Adrenal gland (tissue), 12 donors: ENCODE measurements around the gene SCGB1D2. TPM values are rescaled to one million over a fixed set of nuclear protein-coding genes. Genes with fewer than 3 reads are reported as not detected.

Experiments
- DNase-seq, 7 donors: peaks; one replicate each; pipeline ENCODE4 v3.0.0-alpha.2; 2019 to 2020
- H3K27ac ChIP-seq, 5 donors: fragments of 200-600 bp; sonication (generic) in 4 of 5; 1 replicate in 3 of 5; 2 replicates in 2 of 5; pipeline versions ENCODE4 v1.5.1 to v1.8.0; 2016 to 2020; ENCODE audit warnings: mild to moderate bottlenecking in 1 of 5
- H3K27me3 ChIP-seq: fragments of 200-600 bp; 2 replicates; pipeline ENCODE4 v1.8.0; 2021
- H3K36me3 ChIP-seq, 2 donors: fragments of 200-600 bp; replicated peaks in 1 of 2; 1 replicate in 1 of 2; 2 replicates in 1 of 2; pipeline versions ENCODE4 v1.5.1 to v1.8.0; 2018 to 2022
- H3K4me1 ChIP-seq, 2 donors: fragments of 200-600 bp; replicated peaks in 1 of 2; 1 replicate in 1 of 2; 2 replicates in 1 of 2; pipeline versions ENCODE4 v1.5.1 to v1.8.0; 2018 to 2021
- H3K4me3 ChIP-seq, 4 donors: fragments of 200-600 bp; sonication (generic) in 3 of 4; one replicate each; pipeline ENCODE4 v1.5.1; 2016 to 2018
- H3K9me3 ChIP-seq, 3 donors: fragments of 200-600 bp; sonication (generic) in 1 of 3; replicated peaks in 1 of 3; 1 replicate in 2 of 3; 2 replicates in 1 of 3; pipeline versions ENCODE4 v1.5.1 to v1.8.0; 2016 to 2021
- POLR2A ChIP-seq, 2 donors: fragments of 450-650 bp; IDR thresholded peaks; one replicate each; pipeline ENCODE4 v1.6.1; 2017; ENCODE audit warnings: antibody characterized with exemption in 2 of 2, mild to moderate bottlenecking in 2 of 2, moderate library complexity in 1 of 2
- WGBS, 4 donors: extraction: QIAGEN DNeasy Blood & Tissue Kit in 2 of 4; methylation state at CpG; one replicate each; pipeline versions ENCODE4 v1.1.5 to v1.1.7; 2013 to 2017; 5-methylcytosine and 5-hydroxymethylcytosine counted together
- intact Hi-C, 2 donors: fragments of 100-400 bp; cut with DNase I; formaldehyde crosslinking; loops; one replicate each; pipeline versions ENCODE4 v1.14.1 to v1.15.0; 2022 to 2023
- polyA plus RNA-seq, 3 donors: library from polyadenylated mRNA; stranded (reverse); fragments of 200-250 nt in 2 of 3; fragments of 350-450 nt in 1 of 3; fragmentation: Illumina TruSeq in 1 of 3; extraction: RNeasy Lipid Tissue Mini Kit (QIAGEN cat#74804) in 1 of 3; gene quantifications; one replicate each; pipeline ENCODE4 v1.2.3, GENCODE V29; 2013 to 2014
- total RNA-seq, 9 donors: library from RNA; depleted of rRNA in 4 of 9; stranded (reverse); fragments of >200 nt in 4 of 9; fragments of 120-200 nt in 1 of 9; fragmentation: NEBNext Ultra II Directional in 1 of 9; extraction: Animal tissue kit (Norgen Biotek cat#: 25700) in 1 of 9; gene quantifications; one replicate each; pipeline versions ENCODE4 v1.1.0 to v1.2.4, GENCODE V29; 2013 to 2023
- TF ChIP-seq, protein P1 (sequence below), 6 experiments: fragments of 450-650 bp in 4 of 6; fragments of 200-600 bp in 2 of 6; sonication (generic) in 1 of 6; IDR thresholded peaks; 1 replicate in 5 of 6; 2 replicates in 1 of 6; pipeline versions ENCODE4 v1.5.1 to v1.8.0; 2016 to 2021; ENCODE audit warnings: antibody characterized with exemption in 6 of 6, mild to moderate bottlenecking in 2 of 6, moderate library complexity in 1 of 6
- donor health status: healthy with polysubstance abuse.
- donor health status: Bipolar disorder and iron deficiency.
- donor health status: DM: yes; HTN: yes; CAD: no.
- donor health status: DM: no; HTN: no; CAD: no.
- donor health status: DM: no; HTN: no; CAD: no.
- donor health status: DM: yes; HTN: yes; CAD: no.

The SCGB1D2 gene
- total and polyA plus RNA-seq, 12 donors, result 0.54 to 13.3 (median 3.4) TPM; not detected in 5

- H3K4me1 ChIP-seq, result no peaks in the 10 kb centered on the region
- 78 to 86% (median 81%) methylated on average over 4 to 7 of the region's 7 CpGs for WGBS, 4 donors
- TF ChIP-seq, protein P1, sequence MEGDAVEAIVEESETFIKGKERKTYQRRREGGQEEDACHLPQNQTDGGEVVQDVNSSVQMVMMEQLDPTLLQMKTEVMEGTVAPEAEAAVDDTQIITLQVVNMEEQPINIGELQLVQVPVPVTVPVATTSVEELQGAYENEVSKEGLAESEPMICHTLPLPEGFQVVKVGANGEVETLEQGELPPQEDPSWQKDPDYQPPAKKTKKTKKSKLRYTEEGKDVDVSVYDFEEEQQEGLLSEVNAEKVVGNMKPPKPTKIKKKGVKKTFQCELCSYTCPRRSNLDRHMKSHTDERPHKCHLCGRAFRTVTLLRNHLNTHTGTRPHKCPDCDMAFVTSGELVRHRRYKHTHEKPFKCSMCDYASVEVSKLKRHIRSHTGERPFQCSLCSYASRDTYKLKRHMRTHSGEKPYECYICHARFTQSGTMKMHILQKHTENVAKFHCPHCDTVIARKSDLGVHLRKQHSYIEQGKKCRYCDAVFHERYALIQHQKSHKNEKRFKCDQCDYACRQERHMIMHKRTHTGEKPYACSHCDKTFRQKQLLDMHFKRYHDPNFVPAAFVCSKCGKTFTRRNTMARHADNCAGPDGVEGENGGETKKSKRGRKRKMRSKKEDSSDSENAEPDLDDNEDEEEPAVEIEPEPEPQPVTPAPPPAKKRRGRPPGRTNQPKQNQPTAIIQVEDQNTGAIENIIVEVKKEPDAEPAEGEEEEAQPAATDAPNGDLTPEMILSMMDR (IDR thresholded peaks at IDR 0.05), result no peak
- TF ChIP-seq POLR2A (IDR thresholded peaks at IDR 0.05), result no peak
- no peaks in the 10 kb centered on the region for H3K9me3 ChIP-seq
- peaks cover 4% of the 10 kb centered on the region for H3K27me3 ChIP-seq
- no peak for DNase-seq
- no peak overlapping the region for H3K4me3 ChIP-seq
- H3K27ac ChIP-seq, result no peak overlapping the region
- H3K36me3 ChIP-seq, result no peaks in the 10 kb centered on the region
- intact Hi-C loops, result no loop called here
Measured at GRCh38 chr11:62273789-62274275, 31.8 kb downstream of the SCGB1D2 start.

GRCh38 chr11:62280452-62280851 is 38.4 kb downstream of the SCGB1D2 start:
- Histone ChIP-seq H3K27me3 (no peaks in the 10 kb centered on the region), H3K4me1 (no peaks in the 10 kb centered on the region), H3K36me3 (no peaks in the 10 kb centered on the region), H3K4me3 (no peak overlapping the region), H3K27ac (no peak overlapping the region), H3K9me3 (peaks cover 0 to 8% (median 0%) of the 10 kb centered on the region in 3 donors)
- DNase-seq, result no peak
- TF ChIP-seq, protein P1 (IDR thresholded peaks at IDR 0.05), result no peak
- no peak for TF ChIP-seq POLR2A (IDR thresholded peaks at IDR 0.05)
- intact Hi-C loops, result no loop called here

Other genes starting within 250 kb of the SCGB1D2 start
- gene INCENP, start 118.2 kb upstream of the SCGB1D2 start, total RNA-seq, result 10 to 100 TPM in 8 of 9 donors, 1 to 10 TPM in 1; 7.3 to 23.2 (median 15.4) TPM
- gene INCENP, start 118.2 kb upstream of the SCGB1D2 start, polyA plus RNA-seq, result 1 to 10 TPM; 1.4 to 6.8 (median 4.5) TPM
- not detected for gene SCGB1D1, start 52.0 kb upstream of the SCGB1D2 start, total RNA-seq
- not detected for gene SCGB1D1, start 52.0 kb upstream of the SCGB1D2 start, polyA plus RNA-seq
- not detected for gene SCGB2A1, start 33.6 kb upstream of the SCGB1D2 start, total RNA-seq
- not detected for gene SCGB2A1, start 33.6 kb upstream of the SCGB1D2 start, polyA plus RNA-seq
- gene SCGB2A2, start 27.9 kb downstream of the SCGB1D2 start, total RNA-seq, result not detected
- not detected for gene SCGB2A2, start 27.9 kb downstream of the SCGB1D2 start, polyA plus RNA-seq
- not detected for gene SCGB1D4, start 56.8 kb downstream of the SCGB1D2 start, total RNA-seq
- gene SCGB1D4, start 56.8 kb downstream of the SCGB1D2 start, polyA plus RNA-seq, result not detected
- 10 to 100 TPM in 1 of 9 donors, 1 to 10 TPM in 7, under 1 TPM in 1; 0.48 to 17.2 (median 4.8) TPM for gene ASRGL1, start 95.2 kb downstream of the SCGB1D2 start, total RNA-seq
- 1 to 10 TPM; 3.6 to 6.8 (median 4.0) TPM for gene ASRGL1, start 95.2 kb downstream of the SCGB1D2 start, polyA plus RNA-seq
- 1 to 10 TPM in 2 of 9 donors, not detected in 7; 1.7 to 3.1 TPM for gene SCGB1A1, start 176.8 kb downstream of the SCGB1D2 start, total RNA-seq
- gene SCGB1A1, start 176.8 kb downstream of the SCGB1D2 start, polyA plus RNA-seq, result 1 to 10 TPM in 1 of 3 donors, not detected in 2; 1.5 TPM